OCI-LY7 (cell line): ENCODE data around the gene ATP5MC2.

Source experiments
- CTCF ChIP-seq: fragments of 200-600 bp; sonication (generic); conservative IDR thresholded peaks from 2 replicates; pipeline ENCODE4 v1.5.1; 2014; ENCODE audit warnings: mild to moderate bottlenecking, antibody characterized with exemption, low read length, moderate library complexity, mixed read lengths
- EZH2phosphoT487 ChIP-seq: fragments of 200-600 bp; sonication (generic); IDR thresholded peaks from 2 replicates; pipeline ENCODE4 v1.6.1; 2018; ENCODE audit warnings: low read depth, borderline replicate concordance, mild to moderate bottlenecking, mixed run types, antibody characterized with exemption, low read length, moderate library complexity, mixed read lengths

- TF ChIP-seq CTCF (no peak), EZH2phosphoT487 (no peak)
Observed at GRCh38 chr12:53713516-53713915, 37.6 kb upstream of the ATP5MC2 start.
